Mesangial cell (primary cell): ENCODE data around the gene FASLG. TPM values are rescaled to one million over a fixed set of nuclear protein-coding genes. Genes with fewer than 3 reads are reported as not detected.

Source experiments
- total RNA-seq: library from RNA; depleted of rRNA; stranded (reverse); fragments of >200 nt; gene quantifications from 2 replicates; pipeline ENCODE4 v1.2.3, GENCODE V29; 2015

Gene FASLG
- not detected in 2 replicates for total RNA-seq

DNA sequence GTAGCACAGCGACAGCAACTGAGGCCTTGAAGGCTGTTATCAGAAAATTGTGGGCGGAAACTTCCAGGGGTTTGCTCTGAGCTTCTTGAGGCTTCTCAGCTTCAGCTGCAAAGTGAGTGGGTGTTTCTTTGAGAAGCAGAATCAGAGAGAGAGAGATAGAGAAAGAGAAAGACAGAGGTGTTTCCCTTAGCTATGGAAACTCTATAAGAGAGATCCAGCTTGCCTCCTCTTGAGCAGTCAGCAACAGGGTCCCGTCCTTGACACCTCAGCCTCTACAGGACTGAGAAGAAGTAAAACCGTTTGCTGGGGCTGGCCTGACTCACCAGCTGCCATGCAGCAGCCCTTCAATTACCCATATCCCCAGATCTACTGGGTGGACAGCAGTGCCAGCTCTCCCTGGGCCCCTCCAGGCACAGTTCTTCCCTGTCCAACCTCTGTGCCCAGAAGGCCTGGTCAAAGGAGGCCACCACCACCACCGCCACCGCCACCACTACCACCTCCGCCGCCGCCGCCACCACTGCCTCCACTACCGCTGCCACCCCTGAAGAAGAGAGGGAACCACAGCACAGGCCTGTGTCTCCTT lies at the start of gene FASLG:
TSS of gene FASLG (plus strand) at position 233 of the 583 bp plus-strand sequence. CDS start at position 332, 99 bp downstream.

Other genes starting within 250 kb of the FASLG start
- gene C1orf105, start 238.4 kb upstream of the FASLG start, total RNA-seq, result not detected in 2 replicates
- gene PIGC, start 215.0 kb upstream of the FASLG start, total RNA-seq, result 24.6 and 25.7 TPM in 2 replicates
- gene SUCO, start 126.0 kb upstream of the FASLG start, total RNA-seq, result 16.4 and 18.3 TPM in 2 replicates